ENCODE measurements around the gene MARCHF6.
"Not testable (repeated sequence)": the region's sequence is repeated elsewhere in the genome, so short reads cannot be mapped to it uniquely, and the experiment has no call there.

The MARCHF6 gene

DNA sequence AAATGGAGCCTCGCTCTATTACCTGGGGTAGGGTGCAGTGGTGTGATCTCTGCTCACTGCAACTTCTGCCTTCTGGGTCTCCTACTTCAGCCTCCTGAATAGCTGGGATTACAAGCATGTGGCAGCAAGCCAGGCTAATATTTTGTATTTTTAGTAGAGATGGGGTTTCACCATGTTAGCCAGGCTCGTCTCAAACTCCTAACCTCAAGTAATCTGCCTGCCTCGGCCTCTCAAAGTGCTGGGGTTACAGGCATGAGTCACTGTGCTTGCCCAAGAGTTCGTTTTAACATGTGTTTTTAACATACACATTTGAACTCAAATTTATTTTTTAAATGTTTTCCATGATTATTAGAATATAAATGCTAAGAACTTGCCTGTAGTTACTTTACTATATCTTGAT is 34.2 kb downstream of the MARCHF6 start:
- DNase-seq, result no peak

DNA sequence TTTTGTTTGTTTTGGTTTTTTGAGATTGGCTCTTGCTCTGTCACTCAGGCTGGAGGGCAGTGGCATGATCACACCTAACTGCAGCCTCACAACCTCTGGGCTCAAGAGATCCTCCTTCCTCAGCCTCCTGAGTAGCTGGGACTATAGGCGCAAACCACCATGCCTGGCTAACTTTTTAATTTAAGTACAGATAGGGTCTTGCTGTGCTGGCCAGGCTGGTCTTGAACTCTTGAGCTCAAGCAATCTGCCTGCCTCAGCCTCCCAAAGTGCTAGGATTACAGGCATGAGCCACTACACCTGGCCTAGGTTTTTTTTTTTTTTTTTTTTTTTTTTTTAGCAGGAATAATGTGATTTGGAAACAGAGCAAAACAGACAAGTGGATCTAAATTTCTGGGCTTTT is 37.6 kb downstream of the MARCHF6 start:
- DNase-seq, result no peak

DNA sequence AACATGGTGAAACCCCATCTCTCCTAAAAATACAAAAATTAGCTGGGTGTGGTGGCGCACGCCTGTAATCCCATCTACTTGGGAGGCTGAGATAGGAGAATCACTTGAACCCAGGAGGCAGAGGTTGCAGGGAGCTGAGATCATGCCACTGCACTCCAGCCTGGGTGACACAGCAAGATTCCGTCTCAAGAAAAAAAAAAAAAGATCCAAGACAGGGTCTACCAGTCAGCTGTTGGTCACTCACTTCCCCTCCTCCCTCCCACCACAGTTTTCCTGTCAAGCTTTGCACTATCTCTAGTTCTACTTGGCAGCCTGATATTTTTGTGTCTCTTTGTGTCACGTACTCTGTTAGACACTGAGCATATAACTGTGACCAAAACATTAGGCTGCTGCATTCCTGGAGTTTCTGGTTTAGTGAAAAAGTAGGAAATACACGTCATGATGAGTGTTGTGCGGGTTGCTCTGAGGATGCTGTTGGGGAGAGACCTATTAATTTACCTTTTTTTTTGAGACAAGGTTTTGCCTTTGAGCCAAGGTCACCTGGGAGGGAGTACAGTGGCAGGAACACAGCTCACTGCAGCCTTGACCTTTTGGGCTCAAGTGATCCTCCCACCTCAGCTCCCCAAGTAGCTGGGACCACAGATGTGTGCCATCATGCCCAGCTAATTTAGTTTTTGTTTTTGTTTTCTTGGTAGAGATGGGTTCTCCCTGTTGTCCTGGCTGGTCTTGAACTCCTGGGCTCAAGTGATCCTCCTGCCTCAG is 39.3 kb downstream of the MARCHF6 start:
- not testable (repeated sequence) for DNase-seq

DNA sequence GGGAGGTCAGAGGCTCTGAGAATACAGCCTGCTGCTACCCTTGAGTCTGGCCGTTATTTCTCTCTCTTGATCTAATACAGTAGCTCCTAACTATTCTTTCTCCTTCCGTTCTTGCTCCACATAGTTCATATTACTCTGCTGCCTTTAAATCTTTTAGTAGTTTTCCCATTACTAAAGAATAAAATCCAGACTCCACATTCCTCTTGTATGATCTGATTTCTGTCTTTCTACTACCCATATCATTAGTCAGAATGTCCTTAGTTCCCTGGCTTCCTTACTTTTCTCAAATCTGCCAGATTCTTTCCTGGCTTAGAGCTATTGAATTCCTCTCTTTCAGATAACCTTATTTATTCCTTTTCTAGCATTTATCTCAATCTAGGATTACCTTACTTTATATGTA is 40.0 kb downstream of the MARCHF6 start:
- no peak for DNase-seq

DNA sequence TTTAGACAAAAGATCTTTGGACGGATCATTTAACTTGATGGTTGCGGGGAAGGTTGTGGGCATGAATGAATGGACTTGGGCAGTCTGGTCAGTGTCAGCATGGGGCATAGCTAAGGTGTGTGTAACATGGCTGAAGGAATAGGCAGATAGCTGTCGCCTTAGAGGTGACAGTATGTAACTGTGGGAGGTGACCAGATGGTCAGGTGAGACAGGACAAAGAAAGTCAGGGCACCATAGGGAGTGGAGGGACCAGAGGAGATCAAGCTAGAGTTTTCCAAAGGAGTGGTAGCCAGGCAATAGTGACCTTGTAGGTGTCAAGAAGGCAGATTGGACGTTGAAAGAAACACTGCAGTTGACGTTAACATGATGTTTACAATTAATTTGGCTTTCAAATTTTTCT is 43.1 kb downstream of the MARCHF6 start:
- DNase-seq, result no peak

DNA sequence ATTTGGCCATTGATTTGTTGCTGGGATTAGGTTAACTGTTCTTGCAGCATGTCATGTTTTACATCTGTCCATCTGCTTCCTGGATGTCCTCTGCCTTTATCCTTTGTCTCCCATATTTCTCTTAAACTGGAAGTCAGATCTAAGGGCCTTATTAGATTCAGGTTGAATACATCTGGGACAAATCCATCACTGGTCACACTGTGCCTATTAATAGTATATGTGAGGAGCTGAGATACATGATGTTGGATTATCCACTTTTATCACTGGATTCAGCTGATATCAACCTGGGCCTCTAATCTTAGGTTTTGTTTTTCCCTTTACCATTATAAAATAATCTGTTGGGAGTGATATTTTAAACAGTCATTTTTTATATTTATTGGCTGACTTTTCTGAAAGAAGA is 46.3 kb downstream of the MARCHF6 start:
- DNase-seq, result no peak

DNA sequence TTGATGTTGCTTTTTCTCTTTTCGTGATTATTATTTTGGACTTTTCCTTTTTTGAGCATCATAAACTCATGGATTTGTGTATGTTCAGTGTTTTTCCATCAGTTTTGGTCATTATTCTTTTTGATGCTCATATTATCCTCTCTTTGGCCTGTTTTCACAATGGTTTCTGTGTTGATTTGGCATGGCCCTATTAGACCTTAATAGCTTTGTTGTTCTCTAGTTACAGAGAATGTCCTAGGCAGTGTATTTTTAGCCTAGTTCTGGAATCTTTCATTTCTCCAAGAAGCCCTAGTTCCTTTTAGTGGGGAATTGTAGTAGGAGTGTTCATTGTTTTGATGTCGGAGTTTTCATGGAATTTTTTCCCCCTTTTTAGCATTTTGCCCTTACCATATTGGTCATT is 46.9 kb downstream of the MARCHF6 start:
- DNase-seq, result no peak

DNA sequence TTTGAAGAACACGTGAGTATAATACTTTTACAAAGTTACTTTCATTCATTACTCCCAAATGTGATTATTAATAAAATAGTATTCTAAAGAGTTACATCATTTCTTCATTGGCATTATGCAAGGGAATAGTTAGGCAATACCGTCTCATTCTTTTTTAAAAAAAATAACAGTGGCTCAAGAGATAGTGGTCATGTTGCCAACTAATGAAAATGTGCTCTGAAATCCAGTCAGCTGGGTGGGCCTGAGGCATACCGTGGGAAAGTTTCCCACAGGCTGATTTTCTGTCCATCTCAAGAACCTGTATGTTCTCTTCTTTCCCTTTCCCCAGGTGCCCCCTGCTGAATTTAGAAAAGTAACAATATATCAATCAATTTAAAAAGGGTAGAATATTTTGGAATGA is 47.3 kb downstream of the MARCHF6 start:
- DNase-seq, result no peak

DNA sequence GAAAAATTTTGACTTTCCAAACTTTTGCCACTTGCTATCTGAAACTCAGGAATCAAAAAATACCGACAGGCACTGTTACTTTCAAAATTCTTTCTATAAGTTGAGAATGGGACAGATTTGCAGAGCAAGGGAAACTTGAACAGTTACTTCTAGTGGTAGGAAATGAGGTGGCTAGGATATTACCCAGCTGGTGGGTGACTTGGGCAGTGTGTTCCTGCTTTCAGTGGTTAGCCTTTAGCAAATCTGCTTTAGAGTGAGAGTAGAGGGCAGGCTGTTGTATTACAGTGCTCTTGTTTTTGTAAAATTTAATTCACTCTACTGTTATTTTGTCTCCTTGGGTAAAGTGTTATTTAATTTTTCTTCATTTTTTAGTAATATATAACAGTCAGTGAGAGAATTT is 48.0 kb downstream of the MARCHF6 start:
- no peak for DNase-seq

All from NCI-H446 treated with DMSO at 0.1 percent for 48 hours (cell line).